CD4-positive, alpha-beta memory T cell (primary cell): ENCODE measurements around the gene DLX3. TPM values are rescaled to one million over a fixed set of nuclear protein-coding genes. Genes with fewer than 3 reads are reported as not detected.

ENCODE experiments used
- CTCF ChIA-PET: fragments of 350-600 bp; sonication (Branson Sonifier 250); formaldehyde crosslinking; loops from one replicate; lab custom pipeline; 2021; ENCODE audit warnings: inconsistent platforms; ENCODE audit not compliant: partially characterized antibody; lab: Charles Lee
- POLR2A ChIA-PET: fragments of 350-600 bp; sonication (Branson Sonifier 250); formaldehyde crosslinking; loops from one replicate; lab custom pipeline; 2021; ENCODE audit not compliant: partially characterized antibody; lab: Charles Lee
- DNase-seq, 5 donors: peaks; one replicate each; pipeline versions ENCODE4 v3.0.0 to v3.0.0-alpha.2; 2020 to 2022; ENCODE audit warnings: mixed read lengths in 1 of 5
- H3K27ac ChIP-seq: one replicate; pipeline ENCODE4 v1.7.0; 2013; ENCODE audit warnings: low read depth, low read length
- H3K27me3 ChIP-seq: 2 replicates; pipeline ENCODE4 v1.7.0; 2013; ENCODE audit warnings: mild to moderate bottlenecking, low read length, moderate library complexity; ENCODE audit not compliant: insufficient read depth
- H3K36me3 ChIP-seq: 2 replicates; pipeline ENCODE4 v1.7.0; 2013; ENCODE audit warnings: mild to moderate bottlenecking, low read length, moderate library complexity; ENCODE audit not compliant: insufficient read depth
- H3K4me1 ChIP-seq: 2 replicates; pipeline ENCODE4 v1.7.0; 2013; ENCODE audit warnings: mild to moderate bottlenecking, low read length, moderate library complexity; ENCODE audit not compliant: insufficient read depth
- H3K4me3 ChIP-seq, 2 donors: one replicate each; pipeline ENCODE4 v1.7.0; 2013; ENCODE audit warnings: low read length in 2 of 2, mild to moderate bottlenecking in 1 of 2
- H3K9me3 ChIP-seq, 2 donors: one replicate each; pipeline ENCODE4 v1.7.0; 2013; ENCODE audit warnings: low read length in 2 of 2, control low read depth in 1 of 2; ENCODE audit not compliant: control insufficient read depth in 1 of 2
- H3K27ac Mint-ChIP-seq, 7 donors: one replicate each; pipeline ENCODE4 v1.8.0; 2020 to 2021; ENCODE audit warnings: mixed read lengths in 7 of 7, mild to moderate bottlenecking in 6 of 7, inconsistent platforms in 3 of 7, moderate library complexity in 3 of 7
- H3K27me3 Mint-ChIP-seq, 2 donors: one replicate each; pipeline ENCODE4 v1.8.0; 2020 to 2021; ENCODE audit warnings: mixed read lengths in 2 of 2
- H3K36me3 Mint-ChIP-seq, 2 donors: one replicate each; pipeline ENCODE4 v1.8.0; 2020 to 2021; ENCODE audit warnings: mixed read lengths in 2 of 2, inconsistent platforms in 1 of 2, mild to moderate bottlenecking in 1 of 2
- H3K4me1 Mint-ChIP-seq, 4 donors: one replicate each; pipeline ENCODE4 v1.8.0; 2020 to 2021; ENCODE audit warnings: mixed read lengths in 4 of 4, mild to moderate bottlenecking in 1 of 4
- H3K4me3 Mint-ChIP-seq, 8 donors: one replicate each; pipeline ENCODE4 v1.8.0; 2020 to 2021; ENCODE audit warnings: mixed read lengths in 8 of 8, mild to moderate bottlenecking in 7 of 8, moderate library complexity in 6 of 8, inconsistent platforms in 3 of 8
- H3K9me3 Mint-ChIP-seq, 8 donors: one replicate each; pipeline ENCODE4 v1.8.0; 2020 to 2021; ENCODE audit warnings: mixed read lengths in 8 of 8, mild to moderate bottlenecking in 5 of 8, inconsistent platforms in 3 of 8, moderate library complexity in 1 of 8
- intact Hi-C: fragments of 100-400 bp; cut with micrococcal nuclease; formaldehyde crosslinking; loops from one replicate; pipeline ENCODE4 v1.15.1; 2023
- polyA plus RNA-seq, 2 donors: library from polyadenylated mRNA; unstranded; fragments of 300-500 nt; fragmentation: Illumina TruSeq; gene quantifications; one replicate each; pipeline ENCODE4 v1.2.3, GENCODE V29; 2021
- total RNA-seq, 2 experiments: library from RNA; stranded (reverse); gene quantifications; one replicate each; pipeline ENCODE4 v1.2.3, GENCODE V29; 2021

The DLX3 gene
- total and polyA plus RNA-seq, 4 experiments from 2014 or later, result not detected

DNA sequence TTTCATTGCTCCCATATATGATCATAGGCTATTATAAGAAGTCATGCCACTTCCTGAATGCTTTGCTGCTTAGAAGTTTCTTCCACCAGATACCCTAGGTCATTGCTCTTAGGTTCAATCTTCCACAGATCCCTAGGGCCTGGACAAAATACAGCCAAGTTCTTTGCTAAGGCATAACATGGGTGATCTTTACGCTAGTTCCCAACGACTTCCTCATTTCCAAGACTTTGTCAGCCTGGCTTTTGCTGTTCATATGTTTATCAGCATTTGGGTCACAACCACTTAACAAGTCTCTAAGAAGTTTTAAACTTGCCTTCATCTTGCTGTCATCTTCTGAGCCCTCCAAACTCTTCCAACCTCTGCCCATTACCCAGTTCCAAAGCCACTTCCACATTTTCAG is 20.1 kb upstream of the DLX3 start:
- H3K27ac ChIP-seq, result no peak overlapping the region
- H3K27me3 ChIP-seq, result peaks cover 3% of the 10 kb centered on the region
- DNase-seq, result no peak
- no peak overlapping the region for H3K4me3 ChIP-seq
- Mint-ChIP-seq H3K27ac (no peak overlapping the region), H3K4me3 (no peak overlapping the region), H3K36me3 (peaks cover 0 to 13% of the 10 kb centered on the region in 2 donors), H3K4me1 (no peaks in the 10 kb centered on the region), H3K9me3 (peaks cover 0 to 43% (median 34%) of the 10 kb centered on the region in 8 donors), H3K27me3 (peaks cover 26% of the 10 kb centered on the region in 2 donors)
- no peaks in the 10 kb centered on the region for H3K36me3 ChIP-seq
- ChIA-PET CTCF (interaction anchor here (1.4 to 1.8 kb wide), 3 partner anchors 17 to 78 kb away, joined by 4 to 5 read pairs (median 5); no protein-coding TSS in a partner anchor), POLR2A (no interaction called here)
- H3K4me1 ChIP-seq, result no peaks in the 10 kb centered on the region
- peaks cover 0 to 4% of the 10 kb centered on the region in 2 donors for H3K9me3 ChIP-seq
- intact Hi-C loops, result no loop called here

GRCh38 chr17:50014471-50015088 is 19.6 kb upstream of the DLX3 start:
- Histone ChIP-seq H3K27me3 (peaks cover 3% of the 10 kb centered on the region), H3K27ac (no peak overlapping the region), H3K4me1 (no peaks in the 10 kb centered on the region), H3K4me3 (no peak overlapping the region), H3K9me3 (peaks cover 0 to 4% of the 10 kb centered on the region in 2 donors), H3K36me3 (no peaks in the 10 kb centered on the region)
- H3K36me3 Mint-ChIP-seq, result peaks cover 0 to 13% of the 10 kb centered on the region in 2 donors
- H3K27me3 Mint-ChIP-seq, result peaks cover 27 to 28% of the 10 kb centered on the region in 2 donors
- ChIA-PET CTCF (interaction anchor here (1.4 to 1.8 kb wide), 3 partner anchors 17 to 78 kb away, joined by 4 to 5 read pairs (median 5); no protein-coding TSS in a partner anchor), POLR2A (no interaction called here)
- no peak overlapping the region for H3K4me3 Mint-ChIP-seq
- peaks cover 0 to 47% (median 36%) of the 10 kb centered on the region in 8 donors for H3K9me3 Mint-ChIP-seq
- no peak overlapping the region for H3K27ac Mint-ChIP-seq
- H3K4me1 Mint-ChIP-seq, result no peaks in the 10 kb centered on the region
- DNase-seq, result no peak
- intact Hi-C loops, result no loop called here

DNA sequence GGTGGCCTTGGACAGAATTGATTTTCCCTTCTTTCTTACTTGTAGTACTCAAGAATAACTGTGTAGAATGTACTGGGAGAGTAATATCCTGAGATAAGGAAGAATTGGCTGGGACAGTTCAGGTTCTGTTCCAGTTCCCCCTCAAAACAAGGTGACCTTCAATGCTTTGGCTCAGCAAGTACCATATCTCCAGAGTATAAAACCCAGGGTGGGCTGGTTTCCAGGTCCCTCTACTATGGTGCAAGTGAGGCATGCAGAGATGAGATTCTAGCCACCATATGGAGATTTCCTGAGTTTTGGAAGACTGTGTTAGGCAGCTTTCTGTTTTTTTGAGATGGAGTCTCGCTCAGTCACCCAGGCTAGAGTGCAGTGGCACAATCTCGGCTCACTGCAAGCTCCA is 18.1 kb upstream of the DLX3 start:
- intact Hi-C loops, result no loop called here

DNA sequence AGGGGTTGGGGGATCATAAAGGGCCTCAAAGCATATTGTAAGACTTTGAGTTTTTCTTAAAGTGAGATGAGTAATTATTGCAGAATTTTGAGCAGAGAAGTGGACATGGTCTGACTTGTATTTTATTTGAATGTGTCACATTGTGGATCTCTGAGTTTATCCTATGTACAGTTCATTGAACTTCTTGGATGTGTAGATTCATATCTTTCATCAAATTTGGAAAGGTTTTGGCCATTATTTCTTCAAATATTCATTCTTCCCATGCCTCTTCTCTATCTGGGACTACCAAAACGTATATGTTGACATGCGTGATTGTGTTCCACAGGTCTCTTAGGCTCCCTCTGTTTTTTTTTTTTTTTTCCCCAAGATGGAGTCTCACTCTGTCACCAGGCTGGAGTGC is 14.3 kb upstream of the DLX3 start:
- no peaks in the 10 kb centered on the region for H3K36me3 ChIP-seq
- no peak overlapping the region for H3K4me3 Mint-ChIP-seq
- no peaks in the 10 kb centered on the region for H3K4me1 ChIP-seq
- POLR2A ChIA-PET, result no interaction called here
- no peaks in the 10 kb centered on the region for H3K27me3 ChIP-seq
- intact Hi-C loops, result no loop called here
- no peaks in the 10 kb centered on the region for H3K4me1 Mint-ChIP-seq
- peaks cover 3 to 13% of the 10 kb centered on the region in 2 donors for H3K36me3 Mint-ChIP-seq
- H3K9me3 Mint-ChIP-seq, result peaks cover 0 to 49% (median 39%) of the 10 kb centered on the region in 8 donors
- CTCF ChIA-PET, result interaction anchor here (2.3 kb wide), 1 partner anchor 12 kb away, joined by 14 read pairs; no protein-coding TSS in a partner anchor
- no peak for DNase-seq
- H3K4me3 ChIP-seq, result no peak overlapping the region
- no peak overlapping the region for H3K27ac ChIP-seq
- peaks cover 0 to 4% of the 10 kb centered on the region in 2 donors for H3K9me3 ChIP-seq
- peaks cover 29 to 43% of the 10 kb centered on the region in 2 donors for H3K27me3 Mint-ChIP-seq
- H3K27ac Mint-ChIP-seq, result no peak overlapping the region

More for the DNA sequence above, 18.1 kb upstream of the DLX3 start:
- Mint-ChIP-seq H3K27ac (no peak overlapping the region), H3K4me1 (no peaks in the 10 kb centered on the region), H3K36me3 (peaks cover 3 to 13% of the 10 kb centered on the region in 2 donors), H3K4me3 (no peak overlapping the region), H3K9me3 (peaks cover 0 to 58% (median 46%) of the 10 kb centered on the region in 8 donors), H3K27me3 (peaks cover 31 to 38% of the 10 kb centered on the region in 2 donors)
- Histone ChIP-seq H3K4me3 (no peak overlapping the region), H3K9me3 (peaks cover 0 to 4% of the 10 kb centered on the region in 2 donors), H3K27me3 (no peaks in the 10 kb centered on the region), H3K4me1 (no peaks in the 10 kb centered on the region), H3K36me3 (no peaks in the 10 kb centered on the region), H3K27ac (no peak overlapping the region)
- DNase-seq, result no peak
- ChIA-PET POLR2A (no interaction called here), CTCF (no interaction called here)

- Histone ChIP-seq H3K4me1 (no peaks in the 10 kb centered on the region), H3K27me3 (peaks cover 18% of the 10 kb centered on the region), H3K9me3 (no peaks in the 10 kb centered on the region), H3K36me3 (no peaks in the 10 kb centered on the region), H3K27ac (no peak overlapping the region), H3K4me3 (no peak overlapping the region)
- H3K27ac Mint-ChIP-seq, result no peak overlapping the region
- DNase-seq, result no peak
- peaks cover 0 to 7% (median 3%) of the 10 kb centered on the region in 8 donors for H3K9me3 Mint-ChIP-seq
- no peaks in the 10 kb centered on the region for H3K4me1 Mint-ChIP-seq
- H3K4me3 Mint-ChIP-seq, result no peak overlapping the region
- ChIA-PET POLR2A (no interaction called here), CTCF (interaction anchor here (1.2 to 2.2 kb wide), 3 partner anchors 52 to 140 kb away, joined by 3 to 5 read pairs (median 4); no protein-coding TSS in a partner anchor)
- intact Hi-C loops, result no loop called here
- H3K27me3 Mint-ChIP-seq, result peaks cover 33 to 41% of the 10 kb centered on the region in 2 donors
- H3K36me3 Mint-ChIP-seq, result peaks cover 0 to 1% of the 10 kb centered on the region in 2 donors
Observed at GRCh38 chr17:50003911-50004310, 8.9 kb upstream of the DLX3 start.

GRCh38 chr17:49998836-49999511 is 4.0 kb upstream of the DLX3 start:
- CTCF ChIA-PET, result interaction anchor here (0.6 to 8.3 kb wide), 38 partner anchors 10 to 501 kb away, joined by 3 to 212 read pairs (median 5); partner anchors contain the start of gene ITGA3
- H3K4me3 ChIP-seq, result no peak overlapping the region
- DNase-seq, result no peak
- intact Hi-C loops, result loop anchor here (1.0 to 5.0 kb wide), 5 partner anchors 47 to 431 kb away; no protein-coding TSS in a partner anchor
- H3K27me3 ChIP-seq, result peaks cover 54% of the 10 kb centered on the region
- no peaks in the 10 kb centered on the region for H3K36me3 ChIP-seq
- H3K27ac Mint-ChIP-seq, result peak overlapping the region in 1 of 7 donors; percentile 16
- POLR2A ChIA-PET, result interaction anchor here (0.7 to 2.4 kb wide), 3 partner anchors 31 to 149 kb away, joined by 3 to 6 read pairs (median 3); partner anchors contain the start of gene DLX4
- no peaks in the 10 kb centered on the region for H3K9me3 ChIP-seq
- no peaks in the 10 kb centered on the region for H3K36me3 Mint-ChIP-seq
- peaks cover 30% of the 10 kb centered on the region for H3K4me1 ChIP-seq
- no peak overlapping the region for H3K4me3 Mint-ChIP-seq
- peaks cover 16 to 40% (median 22%) of the 10 kb centered on the region in 4 donors for H3K4me1 Mint-ChIP-seq
- peaks cover 0 to 7% (median 0%) of the 10 kb centered on the region in 8 donors for H3K9me3 Mint-ChIP-seq
- H3K27me3 Mint-ChIP-seq, result peaks cover 61 to 62% of the 10 kb centered on the region in 2 donors
- H3K27ac ChIP-seq, result no peak overlapping the region
